Cerebellar cortex (tissue), 1 donor: ENCODE data around the gene ZFAND2A.
"Not testable (repeated sequence)": the region's sequence is repeated elsewhere in the genome, so short reads cannot be mapped to it uniquely, and the experiment has no call there.

Source experiments
- DNase-seq: peaks from one replicate; pipeline ENCODE4 v3.0.0-alpha.2; 2015; ENCODE audit warnings: low spot score

The ZFAND2A gene

DNA sequence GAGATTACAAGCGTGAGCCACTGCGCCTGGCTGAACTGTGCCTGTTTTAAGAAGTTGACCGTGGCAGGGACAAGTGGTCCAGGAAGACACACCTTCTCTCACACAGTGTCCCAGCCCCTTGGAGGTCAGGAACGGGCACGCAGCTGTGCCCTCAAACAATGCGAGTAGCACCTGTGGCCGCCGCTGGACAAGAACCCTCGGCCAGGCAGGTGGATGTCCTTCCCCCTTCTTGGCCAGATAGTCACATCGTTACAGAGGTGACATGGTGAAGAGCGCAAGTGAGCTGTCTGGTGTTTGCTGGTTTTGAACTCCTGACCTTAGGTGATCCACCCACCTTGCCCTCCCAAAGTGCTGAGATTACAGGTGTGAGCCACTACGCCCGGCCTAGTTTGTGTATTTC, 8.8 kb downstream of the ZFAND2A start:
- DNase-seq: no peak

DNA sequence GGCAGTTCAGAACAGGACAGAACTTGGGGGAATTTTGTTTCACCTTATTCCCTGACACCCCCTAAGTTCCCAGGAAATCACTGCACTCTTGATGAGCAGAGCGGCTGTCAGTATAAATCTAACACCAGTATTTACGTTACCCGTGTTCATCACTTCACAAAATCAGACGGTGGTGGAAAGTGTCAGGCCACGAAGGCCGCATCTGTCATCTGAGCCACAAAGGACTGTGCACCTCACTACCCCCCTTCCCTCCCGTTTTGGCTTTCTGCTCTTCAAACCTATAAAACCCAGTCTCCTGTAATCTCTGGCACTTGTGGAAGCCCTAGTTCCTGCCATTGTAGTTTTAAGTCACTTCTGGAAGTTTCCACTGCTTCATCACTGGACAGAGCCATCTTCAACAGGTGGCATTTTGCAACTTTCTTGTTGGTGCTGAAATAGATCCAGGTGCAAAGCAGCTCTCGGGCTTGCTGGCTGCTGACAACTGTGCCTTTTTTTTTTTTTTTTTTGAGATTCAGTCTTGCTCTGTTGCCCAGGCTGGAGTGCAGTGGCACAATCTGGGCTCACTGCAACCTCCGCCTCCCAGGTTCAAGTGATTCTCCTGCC, 9.5 kb downstream of the ZFAND2A start:
- no peak for DNase-seq

DNA sequence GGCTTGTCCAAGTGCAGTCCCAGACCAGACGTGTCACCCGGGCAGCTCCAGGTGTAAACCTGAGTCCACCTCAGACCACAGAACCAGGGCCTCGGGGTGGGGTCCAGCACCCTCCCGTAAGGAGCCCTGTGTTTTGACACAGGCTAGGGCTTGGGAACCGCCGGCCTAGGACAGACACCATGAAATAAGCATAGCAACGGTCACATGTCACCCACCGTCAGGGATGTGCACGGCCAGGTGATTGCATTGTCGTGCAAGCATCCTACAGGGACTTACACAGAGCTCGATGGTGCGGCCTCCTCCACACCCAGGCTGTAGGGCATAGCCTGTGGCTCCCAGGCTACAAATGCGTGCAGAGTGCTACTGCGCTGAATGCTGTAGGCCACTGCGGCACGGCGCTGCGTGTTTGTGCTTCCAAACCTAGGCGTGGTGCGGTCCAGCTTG, 10.6 kb downstream of the ZFAND2A start:
- no peak for DNase-seq

DNA sequence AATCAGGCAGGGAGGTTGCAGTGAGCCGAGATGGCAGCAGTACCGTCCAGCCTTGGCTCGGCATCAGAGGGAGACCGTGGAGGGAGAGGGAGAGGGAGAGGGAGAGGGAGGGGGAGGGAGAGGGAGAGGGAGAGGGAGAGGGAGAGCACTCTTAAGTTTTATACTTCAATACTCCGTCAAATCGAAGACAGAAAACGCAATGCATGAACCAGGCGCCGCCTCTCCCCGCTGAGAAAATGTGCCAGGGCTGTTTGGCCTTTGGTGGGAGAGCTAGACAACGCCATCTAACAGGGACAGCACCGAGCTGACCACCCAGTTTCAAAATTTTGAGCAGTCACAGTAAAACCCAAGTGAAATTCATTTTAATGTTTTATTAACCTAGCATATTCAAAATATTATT, 12.1 kb downstream of the ZFAND2A start:
- not testable (repeated sequence) for DNase-seq

DNA sequence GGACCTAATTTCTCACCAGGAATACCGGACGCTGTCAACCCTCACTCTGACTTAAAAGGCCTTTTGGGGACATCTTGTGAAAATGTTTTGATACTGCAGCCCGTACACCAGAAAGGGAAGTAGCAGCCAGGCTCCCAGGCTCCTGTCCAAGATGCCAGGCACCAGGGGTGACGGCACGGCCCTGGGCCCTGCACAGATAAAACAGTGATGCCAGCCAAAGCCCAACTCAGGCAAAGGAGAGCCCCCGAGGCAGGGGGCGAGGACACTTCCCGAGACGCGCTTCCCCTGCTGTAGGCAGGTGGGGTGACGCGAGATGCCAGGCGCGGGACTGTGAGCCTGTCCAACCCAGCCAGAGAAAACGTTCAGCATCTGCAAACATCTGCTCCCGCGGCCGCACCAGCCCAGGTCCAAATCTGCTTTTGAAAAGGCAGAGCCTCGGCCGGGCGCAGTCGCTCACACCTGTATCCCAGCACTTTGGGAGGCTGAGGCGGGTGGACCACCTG, 15.7 kb downstream of the ZFAND2A start:
- peak; percentile 91 for DNase-seq

DNA sequence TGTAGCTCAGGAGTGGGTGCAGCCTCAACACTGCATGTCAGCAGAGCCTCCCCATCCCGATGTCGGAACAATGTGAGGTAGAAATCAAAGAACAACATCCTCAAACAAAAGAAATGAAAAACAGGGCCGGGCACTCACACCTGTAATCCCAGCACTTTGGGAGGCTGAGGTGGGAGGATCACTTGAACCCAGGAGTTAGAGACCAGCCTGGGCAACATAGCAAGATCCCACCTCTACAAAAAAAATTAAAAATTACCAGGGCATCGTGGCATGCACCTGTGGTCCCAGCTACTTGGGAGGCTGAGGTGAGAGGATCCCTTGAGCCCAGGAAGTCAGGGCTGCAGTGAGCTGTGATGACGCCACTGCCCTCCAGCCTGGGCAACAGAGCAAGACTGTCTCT, 17.0 kb downstream of the ZFAND2A start:
- DNase-seq: not testable (repeated sequence)

DNA sequence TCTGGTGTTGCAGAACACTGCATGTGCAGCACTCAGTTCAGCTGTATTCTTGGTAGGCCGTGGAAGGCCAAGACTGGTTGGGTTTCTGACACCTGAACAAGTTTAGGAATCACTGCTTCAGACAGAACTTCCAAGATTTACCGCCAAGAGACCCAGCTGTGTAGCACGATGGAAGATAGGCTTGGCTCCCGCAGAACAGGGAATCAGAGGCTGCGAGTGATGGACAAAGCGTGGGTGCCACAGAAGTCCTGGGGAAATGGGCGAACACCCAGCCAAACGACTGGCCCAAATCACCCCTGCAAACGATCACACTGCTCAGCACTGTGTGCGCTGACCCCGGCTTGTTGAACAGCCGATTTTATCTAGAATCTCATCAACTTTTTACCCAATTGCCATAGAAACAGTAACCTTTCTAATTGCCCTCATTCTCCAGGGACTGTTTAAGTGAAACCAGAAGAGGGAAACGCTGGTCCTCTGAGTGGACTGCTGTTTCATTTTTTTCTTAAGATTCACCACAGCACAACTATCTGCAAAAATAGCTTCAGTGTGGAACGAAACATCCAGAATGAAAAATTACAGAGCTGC, 17.9 kb downstream of the ZFAND2A start:
- DNase-seq: no peak

DNA sequence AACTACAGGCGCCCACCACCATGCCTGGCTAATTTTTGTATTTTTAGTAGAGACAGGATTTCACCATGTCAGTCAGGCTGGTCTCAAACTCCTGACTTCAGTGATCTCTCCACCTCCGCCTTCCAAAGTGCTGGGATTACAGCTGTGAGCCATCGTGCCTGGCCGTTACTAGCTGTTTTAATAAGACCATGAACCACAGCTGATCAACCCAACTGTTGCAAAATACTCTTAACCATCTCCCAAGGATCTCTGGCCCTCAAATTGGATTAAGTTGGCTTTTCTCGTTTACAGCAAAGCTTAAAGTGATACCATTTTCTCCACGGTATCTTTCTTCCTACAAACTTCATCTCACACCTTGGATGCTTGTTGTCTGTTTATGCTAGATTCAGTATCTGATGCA, 18.3 kb downstream of the ZFAND2A start:
- no peak for DNase-seq

DNA sequence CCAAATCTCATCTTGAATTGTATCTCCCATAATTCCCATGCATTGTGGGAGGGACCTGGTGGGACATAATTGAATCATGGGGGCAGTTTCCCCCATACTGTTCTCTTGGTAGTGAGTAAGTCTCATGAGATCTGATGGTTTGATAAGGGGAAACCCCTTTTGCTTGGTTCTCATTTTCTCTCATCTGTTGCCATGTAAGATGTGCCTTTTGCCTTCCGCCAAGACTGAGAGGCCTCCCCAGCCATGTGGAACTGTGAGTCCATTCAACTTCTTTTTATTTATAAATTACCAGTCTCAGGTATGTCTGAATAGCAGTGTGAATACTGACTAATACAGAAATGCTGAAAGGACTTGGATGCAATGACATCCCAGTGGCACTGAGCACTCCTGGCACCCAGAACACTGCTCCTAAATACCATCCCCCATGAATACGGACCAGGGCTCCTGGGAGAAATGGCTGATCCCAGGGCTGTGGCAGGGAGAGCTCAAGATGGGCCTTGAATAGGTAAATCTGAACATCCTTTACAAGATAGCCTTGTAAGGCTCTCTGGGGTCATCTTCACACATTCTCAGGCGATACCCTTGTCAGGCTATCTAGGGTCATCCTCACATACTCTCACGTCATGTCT, 19.4 kb downstream of the ZFAND2A start:
- DNase-seq: no peak

DNA sequence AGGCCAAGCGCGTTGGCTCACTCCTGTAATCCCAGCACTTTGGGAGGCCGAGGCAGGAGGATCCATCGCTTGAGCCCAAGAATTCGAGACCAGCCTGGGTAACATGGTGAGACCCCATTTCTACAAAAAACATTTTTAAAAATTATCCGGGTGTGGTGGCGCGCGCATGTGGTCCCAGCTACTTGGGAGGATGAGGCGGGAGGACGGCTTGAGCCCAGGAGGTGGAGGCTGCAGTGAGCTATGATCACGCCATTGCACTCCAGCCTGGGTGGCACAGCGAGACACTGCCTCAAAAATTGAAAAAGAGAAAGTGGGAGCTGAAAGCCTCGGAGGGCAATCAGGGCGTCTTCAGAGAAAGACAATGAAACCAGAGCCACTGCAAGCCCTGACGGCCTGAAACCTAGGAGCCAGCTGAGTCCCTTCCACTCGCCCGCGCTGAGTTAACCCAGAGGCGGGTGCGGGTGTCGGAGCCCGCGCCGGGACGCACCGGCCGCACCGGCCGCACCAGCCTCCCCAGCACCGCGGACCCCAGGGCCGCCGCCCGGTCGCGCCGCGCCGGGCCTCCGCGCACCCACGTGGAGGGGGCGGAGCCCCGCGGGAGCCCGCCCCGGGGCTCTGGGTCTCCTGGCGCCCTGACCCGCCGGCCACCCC, 22.4 kb downstream of the ZFAND2A start:
- DNase-seq: peak; percentile 20

DNA sequence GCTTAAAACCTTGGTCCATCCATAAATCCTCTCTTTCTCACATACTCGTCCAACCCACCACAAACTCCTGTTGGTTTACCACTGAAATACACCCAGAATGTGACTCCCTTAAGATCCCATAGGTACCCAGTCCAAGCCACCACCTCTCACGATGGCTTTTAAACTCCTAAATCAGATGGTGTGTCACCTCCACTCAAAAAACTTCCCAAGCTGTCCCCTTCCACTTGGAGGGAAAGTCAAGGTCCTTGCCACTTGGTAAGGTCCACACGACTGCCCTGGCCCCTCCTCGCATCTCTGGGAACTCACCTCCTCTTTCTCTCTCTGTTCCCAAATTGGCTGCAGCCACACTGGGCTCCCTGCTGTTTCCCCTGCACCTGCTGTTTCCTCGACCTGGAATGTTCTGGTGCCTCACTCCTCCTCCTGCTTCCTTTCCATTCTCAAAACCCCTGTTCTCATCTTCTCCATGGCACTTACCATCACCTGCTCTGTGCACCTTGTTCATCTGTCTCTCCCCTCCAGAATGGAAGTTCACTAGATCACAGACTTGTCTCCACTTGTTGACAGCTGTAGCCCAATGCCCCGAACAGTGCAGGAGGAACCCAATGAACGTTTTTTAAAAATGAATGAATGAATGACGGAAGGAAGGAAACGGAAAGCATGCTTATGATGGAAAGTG, 23.0 kb downstream of the ZFAND2A start:
- DNase-seq: peak; percentile 49

DNA sequence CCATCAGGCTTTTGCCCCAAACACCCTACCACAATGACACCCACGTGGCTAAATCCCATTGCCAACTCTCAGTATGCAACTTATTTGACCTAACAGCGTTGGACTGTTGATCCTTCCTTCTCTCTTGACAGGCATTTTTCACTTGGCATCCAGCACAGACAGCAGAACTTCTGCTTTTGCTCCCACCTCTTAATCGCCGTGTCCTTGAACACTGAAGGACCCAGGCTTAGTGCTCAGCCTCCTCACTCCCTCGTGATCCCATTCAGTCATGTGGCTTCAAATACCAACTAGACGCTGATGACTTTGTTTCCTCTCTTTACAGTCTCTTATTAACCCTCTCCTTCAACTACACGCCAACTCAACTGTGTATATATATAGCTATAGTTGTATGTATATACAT, 25.0 kb downstream of the ZFAND2A start:
- DNase-seq: no peak

DNA sequence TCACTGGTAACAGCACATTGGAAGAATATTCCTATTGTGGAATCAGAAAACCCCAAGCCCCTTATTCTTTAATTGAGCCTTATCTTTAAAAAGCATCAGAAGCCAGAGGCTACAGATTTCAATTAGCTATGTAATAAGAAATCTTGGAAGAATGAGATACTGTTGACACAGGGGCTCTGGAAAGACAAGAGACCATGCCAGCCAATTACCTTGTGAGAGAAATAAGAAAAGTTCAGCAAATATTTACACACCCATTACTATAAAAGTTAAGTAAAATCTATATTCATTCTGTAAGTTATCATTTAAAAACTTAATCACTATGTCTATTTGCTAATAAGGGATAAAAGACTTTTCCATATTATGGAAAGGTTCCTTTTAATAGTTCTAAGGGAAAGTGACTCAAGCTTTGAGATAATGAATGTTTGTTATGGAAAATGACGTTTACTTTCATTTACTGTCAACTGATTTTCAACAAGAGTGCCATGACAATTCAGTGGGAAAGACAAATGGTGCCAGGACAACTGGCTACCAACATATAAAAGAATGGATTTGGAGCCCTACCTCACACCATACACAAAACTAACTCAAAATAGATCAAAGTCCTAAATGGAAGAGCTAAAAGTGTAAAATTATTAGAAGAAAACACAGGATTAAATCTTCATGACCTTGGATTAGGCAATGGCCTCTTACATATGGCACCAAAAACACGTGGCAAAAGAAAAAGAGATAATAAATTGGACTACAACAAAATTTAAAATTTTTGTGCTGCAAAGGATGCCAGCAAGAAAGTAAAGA, 28.3 kb downstream of the ZFAND2A start:
- no peak for DNase-seq

DNA sequence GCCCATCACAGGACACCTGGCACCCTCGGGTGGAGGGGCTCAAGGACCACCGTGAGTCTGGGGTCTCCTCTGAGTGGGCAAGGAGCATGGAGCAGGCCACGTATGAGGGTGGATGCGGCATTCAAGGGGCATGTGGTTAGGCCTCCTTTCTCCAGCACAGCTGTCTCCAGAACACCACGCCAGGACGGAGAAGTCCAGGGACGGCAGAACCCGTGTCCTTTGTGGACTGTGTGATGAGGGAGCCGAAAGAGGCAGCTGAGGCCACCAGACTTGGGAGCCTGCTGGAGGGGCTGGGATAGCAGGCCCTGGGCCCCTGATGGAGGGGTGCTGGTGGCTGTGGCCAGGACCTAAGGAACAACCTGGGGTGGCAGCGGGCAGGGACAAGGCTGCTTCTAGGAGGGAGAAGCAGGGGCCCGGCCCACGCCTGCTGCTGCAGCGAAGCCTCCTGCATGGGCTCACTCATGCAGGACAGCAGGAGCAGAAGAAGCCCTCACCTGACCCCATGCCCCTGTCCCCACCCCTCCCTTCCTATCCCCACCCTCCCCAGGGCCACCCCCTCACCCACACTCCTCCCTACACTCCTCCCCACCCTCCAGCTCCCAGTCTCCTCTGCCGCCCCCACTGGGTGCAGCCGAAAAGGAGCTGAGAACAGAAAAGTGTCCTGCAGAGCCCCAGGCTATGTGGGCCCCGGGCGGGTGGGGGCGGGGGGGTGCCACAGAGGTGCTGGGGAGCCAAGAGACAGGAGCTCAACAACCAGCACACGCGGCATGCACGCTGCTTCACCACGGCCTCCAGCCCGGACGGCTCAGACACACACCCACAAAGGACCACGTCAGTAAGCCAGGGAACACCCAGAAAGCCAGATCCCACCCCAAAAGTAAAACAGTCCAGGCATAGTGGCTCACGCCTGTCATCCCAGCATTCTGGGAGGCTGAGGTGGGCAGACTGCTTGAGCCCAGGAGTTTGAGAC, 29.7 kb downstream of the ZFAND2A start:
- no peak for DNase-seq

DNA sequence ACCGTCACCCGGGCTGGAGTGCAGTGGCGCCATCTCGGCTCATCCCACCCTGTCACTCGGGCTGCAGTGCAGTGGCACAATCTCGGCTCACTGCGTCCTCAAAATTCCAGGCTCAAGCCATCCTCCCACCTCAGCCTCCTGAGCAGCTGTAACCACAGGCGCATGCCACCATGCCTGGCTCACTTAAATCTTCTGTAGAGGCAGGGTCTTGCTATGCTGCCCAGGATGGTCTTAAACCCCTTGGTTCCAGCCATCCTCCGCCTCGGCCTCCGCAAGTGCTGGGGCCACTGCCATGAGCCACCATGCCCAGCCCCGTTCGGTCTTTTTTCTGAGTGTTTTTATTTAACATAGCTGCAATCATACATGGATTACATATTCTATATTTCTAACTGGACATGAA, 30.6 kb downstream of the ZFAND2A start:
- DNase-seq: no peak

DNA sequence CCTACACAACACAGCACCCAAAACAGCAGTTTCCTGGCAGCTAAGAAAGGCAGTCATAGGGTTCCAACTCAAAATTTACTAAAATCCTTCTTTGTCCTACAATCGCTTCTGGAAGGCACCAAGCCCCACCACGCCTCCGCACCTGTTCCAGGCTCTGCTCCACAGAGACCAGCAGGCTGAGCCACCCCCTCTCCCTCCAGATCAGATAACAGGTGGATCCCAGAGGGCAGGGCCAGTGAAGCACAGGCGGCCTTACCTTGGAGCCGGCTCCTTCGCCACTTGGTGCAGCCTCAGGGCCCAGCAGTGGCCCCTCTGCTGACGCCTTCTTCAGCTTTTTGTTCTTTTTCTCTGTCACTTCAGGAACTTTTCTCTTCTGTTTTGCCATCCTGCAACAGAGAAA, 33.0 kb downstream of the ZFAND2A start:
- DNase-seq: no peak

DNA sequence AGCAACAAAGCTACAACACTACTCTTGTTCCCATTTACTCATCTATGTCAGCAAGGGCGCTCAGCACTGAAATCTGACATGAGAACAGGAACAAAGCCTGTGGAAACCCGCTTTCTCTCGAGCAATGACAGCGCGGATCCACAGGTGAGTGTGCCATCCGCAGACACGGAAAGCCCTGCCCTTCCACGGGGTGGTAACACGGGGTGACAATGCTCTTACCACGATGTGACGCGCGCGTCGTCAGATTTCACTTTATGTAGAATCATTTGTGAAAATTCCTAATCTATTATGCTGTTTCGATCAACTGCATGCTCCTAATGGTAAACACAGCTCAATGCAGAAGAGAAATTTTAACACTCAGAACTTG, 34.4 kb downstream of the ZFAND2A start:
- DNase-seq: no peak

DNA sequence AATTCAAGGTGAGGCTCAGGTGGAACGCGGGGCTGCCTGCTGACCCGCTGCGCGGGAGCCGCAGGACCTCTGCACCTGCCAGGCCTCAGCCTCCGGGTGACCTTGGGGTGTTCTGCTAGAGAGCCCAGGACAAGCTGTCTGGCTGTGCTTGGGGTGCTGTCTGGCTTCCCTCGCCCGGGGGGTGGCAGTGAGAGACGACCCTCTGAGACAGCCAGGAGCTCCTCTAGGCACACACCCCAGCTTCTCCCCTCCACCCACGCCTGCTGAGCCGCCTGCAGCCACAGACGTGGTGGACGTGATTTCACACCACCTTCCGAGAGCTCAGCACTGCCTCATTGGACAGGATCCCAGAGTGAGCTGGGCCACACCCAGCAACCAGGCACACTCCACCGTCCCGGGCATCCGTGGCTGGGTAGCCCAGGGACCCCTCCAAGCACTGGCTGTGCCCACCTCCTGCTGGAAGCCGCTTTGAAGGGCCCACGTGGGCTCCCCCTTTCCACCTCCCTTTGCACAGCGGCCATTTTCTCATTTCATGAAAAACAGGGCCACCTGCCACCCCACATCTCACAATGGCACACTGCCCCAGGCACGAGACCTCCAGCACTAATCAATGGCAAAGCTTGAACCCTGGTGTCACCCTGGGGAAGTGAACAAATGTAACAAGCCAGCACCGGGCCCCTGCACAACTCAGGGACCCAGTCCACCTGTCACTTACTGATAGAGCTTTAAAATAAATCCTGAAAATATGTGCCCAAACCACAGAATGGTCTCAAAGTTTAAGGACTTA, 35.0 kb downstream of the ZFAND2A start:
- DNase-seq: peak; percentile 24

DNA sequence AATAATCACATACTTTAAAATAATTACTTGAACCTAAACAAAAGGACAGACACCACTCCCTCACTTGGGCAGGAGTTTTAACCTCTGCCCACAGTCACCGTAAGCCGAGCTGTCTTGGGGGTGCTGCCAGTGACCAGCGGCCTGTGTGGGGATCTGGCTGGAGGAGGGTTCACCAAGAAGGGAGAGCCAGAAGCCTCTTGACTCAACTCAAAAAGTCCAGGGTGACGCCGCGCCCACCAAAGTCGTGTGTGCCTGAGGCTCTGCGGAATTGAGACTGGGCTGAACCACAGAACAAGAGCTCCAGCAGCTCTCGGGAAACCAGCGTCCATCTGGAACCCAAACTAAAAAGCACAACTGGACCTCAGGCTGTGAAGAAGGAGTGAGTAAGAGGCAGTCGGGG, 35.8 kb downstream of the ZFAND2A start:
- no peak for DNase-seq

DNA sequence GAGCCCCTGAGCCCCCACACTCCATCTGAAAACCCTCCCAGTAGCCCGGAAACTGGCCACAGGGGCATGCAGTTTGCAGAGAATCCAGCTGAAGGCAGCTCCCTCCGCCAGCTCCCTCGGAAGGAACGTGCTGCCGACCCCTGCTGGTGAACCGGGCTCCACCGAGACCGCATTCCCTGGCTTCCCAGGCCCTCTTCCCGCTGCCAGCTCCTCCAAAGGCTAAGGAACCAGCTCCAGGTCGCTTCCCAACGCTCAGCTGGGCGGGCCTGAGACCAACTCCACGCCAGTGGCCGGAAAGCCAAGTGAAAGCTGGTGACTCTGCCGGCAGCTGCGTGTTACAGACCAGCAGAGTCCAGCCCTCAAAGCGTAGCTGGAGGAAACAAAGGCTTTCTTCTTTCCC, 36.3 kb downstream of the ZFAND2A start:
- peak; percentile 67 for DNase-seq
